ENCODE measurements around the gene ANAPC2. TPM values are rescaled to one million over a fixed set of nuclear protein-coding genes. Genes with fewer than 3 reads are reported as not detected.

The ANAPC2 gene
- total and polyA plus RNA-seq, 4 donors = 9.3 to 32.6 (median 19.6) TPM

- 87% methylated on average over 7 of the region's 7 CpGs for WGBS
These were observed 35.4 kb downstream of the ANAPC2 start for GRCh38 chr9:137152844-137153405.

GRCh38 chr9:137150617-137151457 lies 37.5 kb downstream of the ANAPC2 start:
- Histone ChIP-seq H3K9me3 (ENCODE audit: control insufficient read depth in 4 of 4, low read length in 3 of 4) (no peaks in the 10 kb centered on the region), H3K27ac (ENCODE audit: low read depth in 1 of 2, low read length in 2 of 2) (no peak overlapping the region), H3K36me3 (ENCODE audit: control insufficient read depth in 4 of 4, insufficient read depth in 3 of 4, low read depth in 1 of 4, low read length in 3 of 4) (no peaks in the 10 kb centered on the region), H3K27me3 (ENCODE audit: control insufficient read depth in 4 of 4, insufficient read depth in 4 of 4, low read length in 3 of 4) (peaks cover 0 to 5% (median 3%) of the 10 kb centered on the region in 4 donors), H3K4me3 (ENCODE audit: low read depth in 1 of 3, low read length in 3 of 3) (no peak overlapping the region), H3K9ac (ENCODE audit: low read depth in 1 of 2, low read length in 2 of 2) (no peak overlapping the region), H3K4me1 (ENCODE audit: control insufficient read depth in 4 of 4, insufficient read depth in 4 of 4, low read length in 3 of 4) (no peaks in the 10 kb centered on the region)
- WGBS = 29% methylated on average over 34 of the region's 34 CpGs
- DNase-seq (ENCODE audit: low spot score) = no peak
- TF ChIP-seq HNF4G (IDR thresholded peaks at IDR 0.05) = no peak
- no peak for TF ChIP-seq NR2F2 (IDR thresholded peaks at IDR 0.05)
- no peak for TF ChIP-seq HNF4A (conservative IDR thresholded peaks at IDR 0.05)
- TF ChIP-seq TAF1 (conservative IDR thresholded peaks at IDR 0.05) = no peak
- no peak for TF ChIP-seq SP1 (IDR thresholded peaks at IDR 0.05)
- TF ChIP-seq JUND (IDR thresholded peaks at IDR 0.05) = no peak
- TF ChIP-seq EGR1 (IDR thresholded peaks at IDR 0.05; ENCODE audit: low read depth in 2 of 2) = no peak

More at GRCh38 chr9:137152844-137153405, 35.4 kb downstream of the ANAPC2 start:
- DNase-seq (ENCODE audit: low spot score) = no peak
- TF ChIP-seq SP1 (IDR thresholded peaks at IDR 0.05) (no peak), HNF4G (IDR thresholded peaks at IDR 0.05) (no peak)
- H3K36me3 ChIP-seq (ENCODE audit: control insufficient read depth in 4 of 4, insufficient read depth in 3 of 4, low read depth in 1 of 4, low read length in 3 of 4) = no peaks in the 10 kb centered on the region
- H3K27me3 ChIP-seq (ENCODE audit: control insufficient read depth in 4 of 4, insufficient read depth in 4 of 4, low read length in 3 of 4) = peaks cover 0 to 9% (median 3%) of the 10 kb centered on the region in 4 donors
- no peaks in the 10 kb centered on the region for H3K4me1 ChIP-seq (ENCODE audit: control insufficient read depth in 4 of 4, insufficient read depth in 4 of 4, low read length in 3 of 4)
- no peak overlapping the region for H3K4me3 ChIP-seq (ENCODE audit: low read depth in 1 of 3, low read length in 3 of 3)
- H3K9me3 ChIP-seq (ENCODE audit: control insufficient read depth in 4 of 4, low read length in 3 of 4) = no peaks in the 10 kb centered on the region
- no peak overlapping the region for H3K9ac ChIP-seq (ENCODE audit: low read depth in 1 of 2, low read length in 2 of 2)
- no peak overlapping the region for H3K27ac ChIP-seq (ENCODE audit: low read depth in 1 of 2, low read length in 2 of 2)

GRCh38 chr9:137149942-137150616 lies 38.3 kb downstream of the ANAPC2 start:
- H3K27me3 ChIP-seq (ENCODE audit: control insufficient read depth in 4 of 4, insufficient read depth in 4 of 4, low read length in 3 of 4) = peaks cover 0 to 5% (median 3%) of the 10 kb centered on the region in 4 donors
- no peak overlapping the region for H3K4me3 ChIP-seq (ENCODE audit: low read depth in 1 of 3, low read length in 3 of 3)
- no peak overlapping the region for H3K9ac ChIP-seq (ENCODE audit: low read depth in 1 of 2, low read length in 2 of 2)
- no peaks in the 10 kb centered on the region for H3K4me1 ChIP-seq (ENCODE audit: control insufficient read depth in 4 of 4, insufficient read depth in 4 of 4, low read length in 3 of 4)
- 56% methylated on average over 20 of the region's 20 CpGs for WGBS
- no peak for DNase-seq (ENCODE audit: low spot score)
- H3K9me3 ChIP-seq (ENCODE audit: control insufficient read depth in 4 of 4, low read length in 3 of 4) = no peaks in the 10 kb centered on the region
- H3K27ac ChIP-seq (ENCODE audit: low read depth in 1 of 2, low read length in 2 of 2) = no peak overlapping the region
- H3K36me3 ChIP-seq (ENCODE audit: control insufficient read depth in 4 of 4, insufficient read depth in 3 of 4, low read depth in 1 of 4, low read length in 3 of 4) = no peaks in the 10 kb centered on the region
- TF ChIP-seq SP1 (IDR thresholded peaks at IDR 0.05) (no peak), EGR1 (IDR thresholded peaks at IDR 0.05; ENCODE audit: low read depth in 2 of 2) (no peak), HNF4A (conservative IDR thresholded peaks at IDR 0.05) (no peak), FOXA1 (IDR thresholded peaks at IDR 0.05) (no peak), RAD21 (IDR thresholded peaks at IDR 0.05) (no peak), CTCF (IDR thresholded peaks at IDR 0.05; ENCODE audit: low read depth, low read length, missing input control) (no peak), JUND (IDR thresholded peaks at IDR 0.05) (no peak), YY1 (IDR thresholded peaks at IDR 0.05) (no peak), TAF1 (conservative IDR thresholded peaks at IDR 0.05) (no peak), FOXA2 (IDR thresholded peaks at IDR 0.05) (no peak), RXRA (IDR thresholded peaks at IDR 0.05) (no peak), NR2F2 (IDR thresholded peaks at IDR 0.05) (no peak), GABPA (IDR thresholded peaks at IDR 0.05 in 1 of 2, conservative IDR thresholded peaks at IDR 0.05 in 1 of 2) (no peak), REST (IDR thresholded peaks at IDR 0.05) (no peak), HNF4G (IDR thresholded peaks at IDR 0.05) (no peak), MAX (IDR thresholded peaks at IDR 0.05) (no peak), ATF3 (IDR thresholded peaks at IDR 0.05) (no peak)
